ENCODE data around the gene COG6.

DNA sequence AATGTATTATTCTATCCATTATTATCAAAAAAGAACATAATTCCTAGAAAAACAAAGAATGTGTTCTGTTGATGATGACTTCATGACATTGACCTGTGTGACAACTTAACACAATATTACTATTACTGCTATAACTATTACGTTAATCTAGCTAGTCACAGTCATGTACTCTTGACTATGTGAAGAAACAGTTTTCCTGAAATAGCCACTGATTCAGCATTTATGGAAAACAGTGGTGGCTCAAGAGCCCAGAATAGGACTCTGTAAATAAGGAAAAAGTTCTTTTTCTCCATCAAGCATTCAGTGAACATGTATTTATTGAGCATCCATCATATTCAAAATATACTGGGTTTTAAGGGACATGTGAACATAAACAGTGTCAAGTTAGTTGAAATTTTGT, 93.5 kb downstream of the COG6 start:
- TF ChIP-seq, protein P1, sequence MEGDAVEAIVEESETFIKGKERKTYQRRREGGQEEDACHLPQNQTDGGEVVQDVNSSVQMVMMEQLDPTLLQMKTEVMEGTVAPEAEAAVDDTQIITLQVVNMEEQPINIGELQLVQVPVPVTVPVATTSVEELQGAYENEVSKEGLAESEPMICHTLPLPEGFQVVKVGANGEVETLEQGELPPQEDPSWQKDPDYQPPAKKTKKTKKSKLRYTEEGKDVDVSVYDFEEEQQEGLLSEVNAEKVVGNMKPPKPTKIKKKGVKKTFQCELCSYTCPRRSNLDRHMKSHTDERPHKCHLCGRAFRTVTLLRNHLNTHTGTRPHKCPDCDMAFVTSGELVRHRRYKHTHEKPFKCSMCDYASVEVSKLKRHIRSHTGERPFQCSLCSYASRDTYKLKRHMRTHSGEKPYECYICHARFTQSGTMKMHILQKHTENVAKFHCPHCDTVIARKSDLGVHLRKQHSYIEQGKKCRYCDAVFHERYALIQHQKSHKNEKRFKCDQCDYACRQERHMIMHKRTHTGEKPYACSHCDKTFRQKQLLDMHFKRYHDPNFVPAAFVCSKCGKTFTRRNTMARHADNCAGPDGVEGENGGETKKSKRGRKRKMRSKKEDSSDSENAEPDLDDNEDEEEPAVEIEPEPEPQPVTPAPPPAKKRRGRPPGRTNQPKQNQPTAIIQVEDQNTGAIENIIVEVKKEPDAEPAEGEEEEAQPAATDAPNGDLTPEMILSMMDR (conservative IDR thresholded peaks at IDR 0.05; ENCODE audit: low read length): no peak
- TF ChIP-seq EZH2phosphoT487 (IDR thresholded peaks at IDR 0.05; ENCODE audit: borderline replicate concordance, low read depth, low read length): no peak
